Ovary (tissue), 9 donors: ENCODE results near the gene DAB1. TPM values are rescaled to one million over a fixed set of nuclear protein-coding genes. Genes with fewer than 3 reads are reported as not detected.

Experiments
- DNase-seq, 5 donors: peaks; one replicate each; pipeline ENCODE4 v3.0.0-alpha.2; 2019 to 2020
- H3K27ac ChIP-seq, 2 donors: fragments of 200-600 bp; one replicate each; pipeline versions ENCODE4 v1.5.1 to v1.8.0; 2019 to 2022
- H3K27me3 ChIP-seq: fragments of 200-600 bp; one replicate; pipeline ENCODE4 v1.8.0; 2022
- H3K36me3 ChIP-seq: fragments of 200-600 bp; sonication (generic); one replicate; pipeline ENCODE4 v1.5.1; 2019
- H3K4me1 ChIP-seq: one replicate; pipeline ENCODE4 v1.8.1; 2013; ENCODE audit warnings: mild to moderate bottlenecking, moderate library complexity; ENCODE audit not compliant: insufficient read depth
- H3K4me3 ChIP-seq: fragments of 200-600 bp; sonication (generic); one replicate; pipeline ENCODE4 v1.5.1; 2017
- H3K9me3 ChIP-seq, 2 donors: fragments of 200-600 bp in 1 of 2; sonication (generic) in 1 of 2; one replicate each; pipeline versions ENCODE4 v1.5.1 to v1.8.1; 2013 to 2019; ENCODE audit warnings: mild to moderate bottlenecking in 1 of 2, moderate library complexity in 1 of 2
- EP300 ChIP-seq: sonication (generic); formaldehyde crosslinking; IDR thresholded peaks from one replicate; pipeline ENCODE4 v1.6.1; 2017; ENCODE audit warnings: antibody characterized with exemption
- POLR2A ChIP-seq: fragments of 450-650 bp; IDR thresholded peaks from one replicate; pipeline ENCODE4 v1.6.1; 2017; ENCODE audit warnings: antibody characterized with exemption, mild to moderate bottlenecking, moderate library complexity
- WGBS, 3 donors: extraction: QIAGEN DNeasy Blood & Tissue Kit in 1 of 3; methylation state at CpG; one replicate each; pipeline versions ENCODE4 v1.1.5 to v1.1.7; 2013 to 2017; 5-methylcytosine and 5-hydroxymethylcytosine counted together
- intact Hi-C, 4 donors: fragments of 100-400 bp; cut with DNase I; formaldehyde crosslinking; loops; one replicate each; pipeline versions ENCODE4 v1.11.0 to v1.15.1; 2022 to 2023
- polyA plus RNA-seq, 2 donors: library from polyadenylated mRNA; stranded (reverse); fragments of 200-250 nt in 1 of 2; fragments of 350-450 nt in 1 of 2; fragmentation: Illumina TruSeq in 1 of 2; extraction: RNeasy Lipid Tissue Mini Kit (QIAGEN cat#74804) in 1 of 2; gene quantifications; one replicate each; pipeline ENCODE4 v1.2.3, GENCODE V29; 2013 to 2014
- total RNA-seq, 7 donors: library from RNA; depleted of rRNA in 2 of 7; stranded (reverse); fragments of >200 nt in 2 of 7; fragmentation: NEBNext Ultra II Directional in 3 of 7; extraction: Animal tissue kit (Norgen Biotek cat#: 25700) in 3 of 7; gene quantifications; one replicate each; pipeline versions ENCODE4 v1.1.0 to v1.2.4, GENCODE V29; 2016 to 2023
- TF ChIP-seq, protein P1 (sequence below), 3 donors: fragments of 450-650 bp in 2 of 3; fragments of 200-600 bp in 1 of 3; IDR thresholded peaks; one replicate each; pipeline versions ENCODE4 v1.5.1 to v1.8.0; 2016 to 2022; ENCODE audit warnings: antibody characterized with exemption in 3 of 3, mild to moderate bottlenecking in 1 of 3
- donor health status: DM: no; HTN: no; CAD: no; lungs with moderate emphysema.
- donor health status: DM: no; HTN: no; CAD: no.
- donor health status: Bipolar disorder and iron deficiency.
- donor health status: DM: yes; HTN: yes; CAD: no.
- donor health status: DM: no; HTN: no; CAD: no.
- donor health status: DM: yes; HTN: yes; CAD: no.

DAB1 gene
- total and polyA plus RNA-seq, 9 donors = 0.22 to 5.5 (median 0.77) TPM

DNA sequence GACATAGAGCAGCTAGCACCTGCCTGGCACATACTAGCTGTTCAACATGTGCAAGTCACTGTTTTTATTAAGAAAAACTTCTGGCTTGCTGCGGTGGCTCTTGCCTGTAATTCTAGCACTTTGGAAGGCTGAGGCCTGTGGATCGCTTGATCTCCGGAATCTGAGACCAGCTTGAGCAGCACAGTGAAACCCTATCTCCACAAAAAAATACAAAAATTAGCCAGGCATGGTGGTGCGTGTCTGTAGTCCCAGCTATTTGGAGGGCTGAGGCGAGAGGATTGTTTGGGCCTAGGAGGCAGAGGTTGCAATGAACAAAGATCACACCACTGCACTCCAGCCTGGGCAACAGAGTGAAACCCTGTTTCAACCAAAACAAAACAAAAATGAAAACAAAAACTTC, 430.4 kb downstream of the DAB1 start:
- WGBS, 3 donors = 40 to 62% (median 48%) methylated on average over 5 of the region's 5 CpGs

DNA sequence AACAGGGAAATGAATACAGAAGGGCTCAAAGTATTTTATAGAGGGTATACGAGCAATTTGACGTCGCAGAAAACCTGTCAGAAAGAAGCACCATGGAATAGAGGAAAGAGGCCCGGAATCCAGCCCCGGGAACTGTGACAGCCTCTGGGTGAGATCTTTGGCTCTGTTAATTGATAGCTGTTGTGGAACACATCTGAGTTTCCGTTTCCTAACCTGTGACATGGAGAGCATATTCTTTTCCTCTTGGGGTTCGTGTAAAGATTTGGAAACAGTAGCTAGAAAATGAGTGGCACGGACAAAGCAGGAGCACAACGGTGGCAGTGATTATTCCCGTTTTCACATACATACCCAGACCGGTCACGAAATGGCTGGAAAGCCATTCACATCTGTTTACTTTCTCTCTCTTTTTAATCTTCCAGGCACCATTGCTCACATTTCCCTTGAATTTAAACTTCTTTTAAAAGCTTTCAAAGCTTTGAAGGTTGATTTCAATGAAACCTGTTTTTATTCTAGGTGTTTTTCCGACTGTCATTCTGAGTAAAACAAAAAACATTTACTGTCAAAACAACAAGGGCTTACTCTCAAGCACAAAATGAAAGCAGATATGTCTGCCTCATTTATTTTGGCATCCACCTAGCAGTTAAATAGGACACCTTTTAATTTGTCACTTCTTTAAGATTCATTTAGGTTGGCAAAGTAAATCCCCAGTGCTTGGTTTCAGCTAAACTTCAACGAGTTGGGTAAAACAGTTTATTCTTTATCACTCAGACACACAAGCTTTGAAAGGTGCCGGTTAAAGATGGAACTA, 431.3 kb downstream of the DAB1 start:
- WGBS, 3 donors = 89 to 91% (median 89%) methylated on average over 15 of the region's 15 CpGs
- H3K4me3 ChIP-seq = no peak overlapping the region
- intact Hi-C loops = no loop called here
- DNase-seq = no peak
- H3K4me1 ChIP-seq = no peaks in the 10 kb centered on the region
- H3K9me3 ChIP-seq = no peaks in the 10 kb centered on the region
- H3K27ac ChIP-seq = no peak overlapping the region
- TF ChIP-seq EP300 (no peak), POLR2A (no peak)
- TF ChIP-seq, protein P1, sequence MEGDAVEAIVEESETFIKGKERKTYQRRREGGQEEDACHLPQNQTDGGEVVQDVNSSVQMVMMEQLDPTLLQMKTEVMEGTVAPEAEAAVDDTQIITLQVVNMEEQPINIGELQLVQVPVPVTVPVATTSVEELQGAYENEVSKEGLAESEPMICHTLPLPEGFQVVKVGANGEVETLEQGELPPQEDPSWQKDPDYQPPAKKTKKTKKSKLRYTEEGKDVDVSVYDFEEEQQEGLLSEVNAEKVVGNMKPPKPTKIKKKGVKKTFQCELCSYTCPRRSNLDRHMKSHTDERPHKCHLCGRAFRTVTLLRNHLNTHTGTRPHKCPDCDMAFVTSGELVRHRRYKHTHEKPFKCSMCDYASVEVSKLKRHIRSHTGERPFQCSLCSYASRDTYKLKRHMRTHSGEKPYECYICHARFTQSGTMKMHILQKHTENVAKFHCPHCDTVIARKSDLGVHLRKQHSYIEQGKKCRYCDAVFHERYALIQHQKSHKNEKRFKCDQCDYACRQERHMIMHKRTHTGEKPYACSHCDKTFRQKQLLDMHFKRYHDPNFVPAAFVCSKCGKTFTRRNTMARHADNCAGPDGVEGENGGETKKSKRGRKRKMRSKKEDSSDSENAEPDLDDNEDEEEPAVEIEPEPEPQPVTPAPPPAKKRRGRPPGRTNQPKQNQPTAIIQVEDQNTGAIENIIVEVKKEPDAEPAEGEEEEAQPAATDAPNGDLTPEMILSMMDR (IDR thresholded peaks at IDR 0.05) = no peak
- no peaks in the 10 kb centered on the region for H3K27me3 ChIP-seq
- no peaks in the 10 kb centered on the region for H3K36me3 ChIP-seq

More for the DNA sequence above, 430.4 kb downstream of the DAB1 start:
- Histone ChIP-seq H3K27me3 (no peaks in the 10 kb centered on the region), H3K36me3 (no peaks in the 10 kb centered on the region), H3K4me3 (no peak overlapping the region), H3K27ac (no peak overlapping the region), H3K4me1 (no peaks in the 10 kb centered on the region), H3K9me3 (no peaks in the 10 kb centered on the region)
- TF ChIP-seq, protein P1 (IDR thresholded peaks at IDR 0.05) = no peak
- TF ChIP-seq EP300 (no peak), POLR2A (no peak)
- intact Hi-C loops = no loop called here
- no peak for DNase-seq

DNA sequence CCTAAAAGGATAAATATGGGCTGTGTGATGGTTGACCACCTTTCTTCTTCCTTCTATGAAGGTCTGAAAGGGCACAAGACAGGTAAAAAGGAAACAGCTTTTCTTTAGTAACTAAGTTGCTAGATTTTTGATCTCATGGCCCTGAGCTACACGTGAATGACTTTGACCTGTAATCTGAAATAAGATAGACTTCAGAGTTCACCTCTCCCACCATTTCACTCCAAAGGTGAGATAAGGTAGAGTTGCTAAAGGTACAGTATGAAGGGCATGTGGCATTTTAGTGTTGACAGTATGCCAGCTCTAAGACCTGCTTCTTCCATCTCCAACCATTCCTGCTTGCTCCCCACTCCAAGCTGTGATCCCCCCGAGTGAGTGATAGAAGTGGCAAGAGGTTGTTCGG, 432.3 kb downstream of the DAB1 start:
- 87 to 91% (median 89%) methylated on average over 3 of the region's 3 CpGs for WGBS, 3 donors
- H3K4me1 ChIP-seq = no peaks in the 10 kb centered on the region
- no peaks in the 10 kb centered on the region for H3K9me3 ChIP-seq
- H3K27me3 ChIP-seq = no peaks in the 10 kb centered on the region
- no peak for DNase-seq
- intact Hi-C loops = no loop called here
- no peaks in the 10 kb centered on the region for H3K36me3 ChIP-seq
- no peak overlapping the region for H3K4me3 ChIP-seq
- TF ChIP-seq EP300 (no peak), POLR2A (no peak)
- TF ChIP-seq, protein P1 (IDR thresholded peaks at IDR 0.05) = no peak
- no peak overlapping the region for H3K27ac ChIP-seq

DNA sequence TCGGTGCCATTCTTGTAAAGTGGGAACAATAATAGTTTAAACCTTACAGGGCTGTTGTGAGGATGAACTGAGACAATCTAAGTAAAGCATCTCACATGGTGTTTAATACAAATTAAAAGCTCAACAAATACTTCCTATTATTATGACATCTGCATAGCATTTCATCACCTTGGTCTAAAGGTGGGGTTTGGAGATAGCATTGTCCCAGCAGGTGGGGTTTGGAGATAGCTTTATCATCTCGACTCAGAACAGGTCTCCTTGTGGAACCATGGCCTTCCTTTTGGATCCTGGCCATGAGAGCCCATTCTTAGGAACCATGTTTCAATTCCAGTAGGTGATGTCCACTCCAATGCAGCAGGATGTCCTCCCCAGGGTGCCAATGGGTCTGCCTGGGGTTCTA, 437.5 kb downstream of the DAB1 start:
- Histone ChIP-seq H3K4me1 (no peaks in the 10 kb centered on the region), H3K4me3 (no peak overlapping the region), H3K27me3 (no peaks in the 10 kb centered on the region), H3K36me3 (no peaks in the 10 kb centered on the region), H3K9me3 (no peaks in the 10 kb centered on the region), H3K27ac (no peak overlapping the region)
- no peak for DNase-seq
- WGBS, 3 donors = 71 to 79% (median 78%) methylated on average over 2 of the region's 2 CpGs
- intact Hi-C loops = no loop called here
- TF ChIP-seq, protein P1 (IDR thresholded peaks at IDR 0.05) = no peak
- no peak for TF ChIP-seq EP300
- TF ChIP-seq POLR2A = no peak
